ENCODE measurements around the gene FGF16.
"Not testable (repeated sequence)": the region's sequence is repeated elsewhere in the genome, so short reads cannot be mapped to it uniquely, and the experiment has no call there.

FGF16 gene

GRCh38 chrX:77446029-77446585 is 1.1 kb upstream of the FGF16 start:
- peak in 2 of 56 donors; percentile 0 to 1 for DNase-seq

GRCh38 chrX:77447653-77448569 is 722 bp downstream of the FGF16 start:
- DNase-seq = no peak

GRCh38 chrX:77450415-77450814 is 3.2 kb downstream of the FGF16 start:
- no peak for DNase-seq

DNA sequence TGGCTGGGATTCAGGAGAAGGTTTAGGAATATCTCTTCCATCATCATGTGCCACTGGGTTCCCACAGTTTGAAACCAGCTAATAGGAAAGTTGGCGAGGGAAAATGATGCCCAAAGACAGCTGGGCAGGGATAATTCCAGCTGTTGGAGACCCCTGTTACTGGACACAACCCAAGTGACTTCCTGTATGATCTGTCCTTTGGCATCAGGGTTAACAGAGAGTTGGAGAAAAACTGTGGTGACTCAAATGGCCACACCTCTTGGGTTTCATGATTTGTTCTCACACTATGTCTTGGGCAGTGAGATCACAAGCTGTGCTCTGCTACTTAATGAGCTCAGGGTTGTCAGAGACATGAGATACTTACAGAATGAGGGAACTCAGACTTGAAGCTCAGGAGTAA is 3.8 kb downstream of the FGF16 start:
- DNase-seq = no peak

DNA sequence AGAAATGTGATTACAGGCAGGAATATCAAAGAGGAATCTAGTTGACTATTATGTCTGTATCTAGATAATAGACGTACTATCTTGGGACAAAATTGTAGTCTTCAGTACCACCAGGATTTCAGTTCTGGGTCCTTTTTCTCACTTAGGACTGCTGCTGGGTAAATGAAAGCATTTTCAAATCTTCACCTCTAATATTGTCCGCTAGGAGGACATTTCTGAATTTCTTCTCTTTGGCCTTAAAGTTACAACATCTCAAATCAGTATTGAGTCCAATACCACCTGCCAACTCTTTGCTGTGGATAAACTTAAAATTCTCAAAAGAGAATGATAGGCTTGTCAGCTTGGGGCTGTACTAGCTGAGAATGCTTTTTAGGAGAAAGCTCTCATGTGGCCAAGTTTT is 6.0 kb downstream of the FGF16 start:
- DNase-seq = no peak

GRCh38 chrX:77455437-77455836 is 8.2 kb downstream of the FGF16 start:
- no peak for DNase-seq

DNA sequence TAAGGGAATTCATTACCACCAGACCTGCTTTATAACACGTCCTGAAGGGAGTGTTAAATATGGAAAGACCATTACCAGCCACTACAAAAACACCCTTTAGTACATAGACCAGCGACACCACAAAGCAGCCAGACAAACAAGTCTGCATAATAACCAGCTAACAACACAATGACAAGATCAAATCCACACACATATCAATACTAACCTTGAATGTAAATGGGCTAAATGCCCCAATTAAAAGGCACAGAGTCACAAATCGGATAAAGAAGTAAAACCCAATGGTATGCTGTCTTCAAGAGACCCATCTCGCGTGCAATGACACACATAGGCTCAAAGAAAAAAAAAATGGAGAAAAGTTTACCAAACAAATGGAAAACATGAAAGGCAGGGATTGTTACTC is 36.9 kb downstream of the FGF16 start:
- DNase-seq = no peak

- DNase-seq = no peak
These were observed 46.7 kb downstream of the FGF16 start for GRCh38 chrX:77493677-77494553.

DNA sequence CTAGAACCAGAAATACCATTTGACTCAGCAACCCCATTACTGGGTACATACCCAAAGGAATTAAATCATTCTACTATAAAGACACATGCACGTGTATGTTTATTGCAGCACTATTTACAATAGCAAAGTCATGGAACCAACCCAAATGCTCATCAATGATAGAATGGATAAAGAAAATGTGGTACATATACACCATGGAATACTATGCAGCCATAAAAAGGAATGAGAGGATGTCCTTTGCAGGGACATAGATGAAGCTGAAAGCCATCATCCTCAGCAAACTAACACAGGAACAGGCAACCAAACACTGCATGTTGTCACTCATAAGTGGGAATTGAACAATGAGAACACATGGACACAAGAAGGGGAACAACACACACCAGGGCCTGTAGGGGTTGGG is 53.0 kb downstream of the FGF16 start:
- not testable (repeated sequence) for DNase-seq

DNA sequence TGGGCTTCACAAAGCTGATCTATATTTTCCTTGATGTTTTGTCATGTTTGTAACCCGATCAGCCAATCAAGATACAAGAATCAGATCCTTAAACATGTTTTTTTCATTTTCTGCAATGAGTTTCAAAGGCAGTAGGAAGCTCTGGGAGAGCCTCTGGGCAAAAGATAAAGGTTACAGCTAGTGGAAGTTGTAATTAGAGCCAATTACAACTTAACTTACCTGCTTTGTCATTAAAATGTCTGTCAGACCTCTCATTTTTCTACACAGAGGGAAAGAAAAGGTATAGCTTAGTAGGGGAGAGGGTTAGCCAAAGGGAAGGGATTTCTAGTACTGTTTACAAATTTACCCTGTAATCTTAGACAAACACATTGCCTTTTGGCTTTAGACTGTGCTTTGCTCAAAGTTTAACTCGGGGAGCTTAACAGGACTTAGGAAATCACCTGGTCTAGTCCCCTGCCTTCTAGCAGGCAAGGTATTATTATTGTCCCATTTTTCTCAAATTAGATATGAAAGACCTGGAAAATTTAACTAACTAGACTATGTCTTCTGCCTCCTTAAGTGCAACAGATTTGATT is 55.8 kb downstream of the FGF16 start:
- DNase-seq = no peak

DNA sequence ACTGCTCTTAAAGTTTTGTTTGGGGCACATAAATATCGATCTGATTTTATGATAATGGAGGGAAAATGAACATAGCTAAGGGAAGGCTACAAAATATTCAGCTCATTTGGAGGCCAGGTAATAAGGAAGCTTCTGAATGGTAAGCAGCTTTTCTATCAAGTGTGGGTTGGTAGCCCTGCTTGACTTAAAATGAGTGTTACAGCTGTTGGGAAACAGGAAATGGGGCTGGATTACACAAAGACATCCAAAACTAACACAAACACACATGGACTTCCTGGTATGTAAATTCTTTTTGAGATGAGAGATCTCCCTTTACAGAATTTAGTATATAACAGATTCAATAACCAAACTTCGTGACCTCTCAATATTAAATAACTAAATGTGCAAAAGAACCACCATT is 58.0 kb downstream of the FGF16 start:
- DNase-seq = no peak
